Breast epithelium (tissue), 4 donors: ENCODE results near the gene CPO. TPM values are rescaled to one million over a fixed set of nuclear protein-coding genes. Genes with fewer than 3 reads are reported as not detected.

Source experiments
- DNase-seq, 2 donors: peaks; one replicate each; pipeline ENCODE4 v3.0.0-alpha.2; 2019; ENCODE audit warnings: low spot score in 2 of 2
- H3K27ac ChIP-seq, 2 donors: fragments of 200-600 bp; sonication (generic) in 1 of 2; one replicate each; pipeline ENCODE4 v1.5.1; 2016 to 2019; ENCODE audit warnings: mild to moderate bottlenecking in 1 of 2
- H3K27me3 ChIP-seq, 2 donors: fragments of 200-600 bp; sonication (generic) in 1 of 2; one replicate each; pipeline versions ENCODE4 v1.5.1 to v1.6.0; 2017 to 2019; ENCODE audit warnings: control low read depth in 1 of 2, mild to moderate bottlenecking in 1 of 2
- H3K36me3 ChIP-seq: fragments of 200-600 bp; one replicate; pipeline ENCODE4 v1.5.1; 2019
- H3K4me1 ChIP-seq, 2 donors: fragments of 200-600 bp; sonication (generic); one replicate each; pipeline ENCODE4 v1.5.1; 2016 to 2019; ENCODE audit warnings: control low read depth in 1 of 2
- H3K4me3 ChIP-seq, 3 donors: fragments of 200-600 bp; sonication (generic); 1 replicate in 2 of 3; 2 replicates in 1 of 3; pipeline ENCODE4 v1.5.1; 2016 to 2019; ENCODE audit warnings: mild to moderate bottlenecking in 3 of 3, moderate library complexity in 2 of 3
- H3K9me3 ChIP-seq, 2 donors: fragments of 200-600 bp; sonication (generic) in 1 of 2; one replicate each; pipeline ENCODE4 v1.5.1; 2016 to 2019; ENCODE audit warnings: control low read depth in 1 of 2
- POLR2A ChIP-seq: fragments of 450-650 bp; IDR thresholded peaks from one replicate; pipeline ENCODE4 v1.6.1; 2016; ENCODE audit warnings: antibody characterized with exemption, mild to moderate bottlenecking, moderate library complexity
- POLR2AphosphoS5 ChIP-seq, 3 donors: sonication (generic); formaldehyde crosslinking; IDR thresholded peaks; one replicate each; pipeline ENCODE4 v1.6.1; 2017; ENCODE audit warnings: antibody characterized with exemption in 3 of 3
- intact Hi-C: fragments of 100-400 bp; cut with DNase I; formaldehyde crosslinking; loops from one replicate; pipeline ENCODE4 v1.15.1; 2023; ENCODE audit warnings: low total_unique reads
- total RNA-seq, 3 donors: library from RNA; depleted of rRNA; stranded (reverse); fragments of >200 nt; gene quantifications; one replicate each; pipeline ENCODE4 v1.1.0, GENCODE V29; 2016
- TF ChIP-seq, protein P1 (sequence below), 3 donors: fragments of 450-650 bp; IDR thresholded peaks; one replicate each; pipeline ENCODE4 v1.5.1; 2016 to 2017; ENCODE audit warnings: antibody characterized with exemption in 3 of 3, mild to moderate bottlenecking in 3 of 3, moderate library complexity in 3 of 3

CPO gene
- total RNA-seq, 3 donors from 2014 or later, result 0.66 to 1.6 (median 0.96) TPM

DNA sequence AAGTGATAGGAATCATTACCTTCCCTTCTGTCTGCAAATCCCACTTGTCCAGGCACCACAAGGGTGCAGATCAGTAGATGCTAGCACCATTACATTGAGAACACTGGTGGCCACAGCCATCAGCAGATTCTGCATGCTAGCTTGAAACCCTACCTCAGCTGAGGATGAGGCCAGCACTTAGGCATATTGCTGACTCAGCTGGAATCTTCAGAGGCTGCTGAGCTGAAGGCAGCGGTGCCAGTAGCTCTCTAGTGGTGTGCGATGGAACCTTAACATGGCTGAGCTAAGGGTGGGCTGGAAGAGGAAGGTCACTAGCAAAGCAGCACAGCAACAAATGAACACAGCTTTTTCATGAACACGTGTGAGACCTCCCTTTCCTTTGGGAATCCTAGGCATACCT, 19.0 kb upstream of the CPO start:
- Histone ChIP-seq H3K4me3 (no peak overlapping the region), H3K27ac (no peak overlapping the region), H3K4me1 (no peaks in the 10 kb centered on the region), H3K9me3 (no peaks in the 10 kb centered on the region), H3K36me3 (no peaks in the 10 kb centered on the region), H3K27me3 (no peaks in the 10 kb centered on the region)
- DNase-seq, result no peak
- no peak for TF ChIP-seq POLR2A
- TF ChIP-seq, protein P1, sequence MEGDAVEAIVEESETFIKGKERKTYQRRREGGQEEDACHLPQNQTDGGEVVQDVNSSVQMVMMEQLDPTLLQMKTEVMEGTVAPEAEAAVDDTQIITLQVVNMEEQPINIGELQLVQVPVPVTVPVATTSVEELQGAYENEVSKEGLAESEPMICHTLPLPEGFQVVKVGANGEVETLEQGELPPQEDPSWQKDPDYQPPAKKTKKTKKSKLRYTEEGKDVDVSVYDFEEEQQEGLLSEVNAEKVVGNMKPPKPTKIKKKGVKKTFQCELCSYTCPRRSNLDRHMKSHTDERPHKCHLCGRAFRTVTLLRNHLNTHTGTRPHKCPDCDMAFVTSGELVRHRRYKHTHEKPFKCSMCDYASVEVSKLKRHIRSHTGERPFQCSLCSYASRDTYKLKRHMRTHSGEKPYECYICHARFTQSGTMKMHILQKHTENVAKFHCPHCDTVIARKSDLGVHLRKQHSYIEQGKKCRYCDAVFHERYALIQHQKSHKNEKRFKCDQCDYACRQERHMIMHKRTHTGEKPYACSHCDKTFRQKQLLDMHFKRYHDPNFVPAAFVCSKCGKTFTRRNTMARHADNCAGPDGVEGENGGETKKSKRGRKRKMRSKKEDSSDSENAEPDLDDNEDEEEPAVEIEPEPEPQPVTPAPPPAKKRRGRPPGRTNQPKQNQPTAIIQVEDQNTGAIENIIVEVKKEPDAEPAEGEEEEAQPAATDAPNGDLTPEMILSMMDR (IDR thresholded peaks at IDR 0.05), result no peak
- no peak for TF ChIP-seq POLR2AphosphoS5 (IDR thresholded peaks at IDR 0.05)
- intact Hi-C loops, result no loop called here

DNA sequence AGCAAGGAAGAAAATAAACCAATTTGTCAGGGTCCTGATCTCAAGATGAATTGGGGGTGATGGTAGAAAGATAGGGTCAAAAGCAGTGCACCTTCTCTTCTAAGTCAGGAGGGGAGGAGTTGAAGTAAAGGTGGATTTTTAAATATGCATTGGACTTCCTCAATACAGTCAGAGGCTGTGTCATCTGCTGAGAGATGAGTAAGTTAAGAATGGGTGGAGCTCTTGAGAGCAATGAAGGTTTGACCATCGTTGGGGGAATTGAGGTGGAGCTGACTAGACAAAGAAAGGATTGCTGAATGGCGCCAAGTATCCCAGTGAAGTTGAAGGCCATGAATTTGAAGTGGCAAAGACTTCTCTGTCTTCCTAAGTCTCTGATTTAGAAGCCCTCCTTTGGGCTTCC, 18.4 kb upstream of the CPO start:
- intact Hi-C loops, result no loop called here
- H3K27ac ChIP-seq, result no peak overlapping the region
- no peaks in the 10 kb centered on the region for H3K4me1 ChIP-seq
- H3K4me3 ChIP-seq, result no peak overlapping the region
- H3K9me3 ChIP-seq, result no peaks in the 10 kb centered on the region
- no peaks in the 10 kb centered on the region for H3K27me3 ChIP-seq
- no peaks in the 10 kb centered on the region for H3K36me3 ChIP-seq
- DNase-seq, result no peak
- no peak for TF ChIP-seq POLR2A
- TF ChIP-seq, protein P1 (IDR thresholded peaks at IDR 0.05), result no peak
- TF ChIP-seq POLR2AphosphoS5 (IDR thresholded peaks at IDR 0.05), result no peak

DNA sequence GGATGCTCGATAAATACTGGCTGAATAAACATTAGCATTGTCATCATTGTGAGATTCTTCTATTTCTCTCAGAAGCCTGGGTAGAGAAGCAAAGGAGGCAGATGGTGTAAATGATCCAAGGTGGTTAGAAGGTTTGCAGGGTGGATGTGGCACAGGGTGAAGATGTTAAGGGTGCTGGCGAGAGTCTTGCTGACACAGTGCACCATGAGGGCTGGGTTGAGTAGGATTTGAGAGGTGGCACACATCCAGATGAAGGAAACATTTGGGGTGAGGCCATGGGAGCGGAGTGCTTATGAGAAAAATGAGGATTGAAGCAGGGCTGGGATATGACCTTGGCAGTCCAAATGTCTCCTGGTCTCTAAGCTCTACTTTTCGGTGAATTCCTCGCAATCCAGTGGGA, 17.8 kb upstream of the CPO start:
- no peaks in the 10 kb centered on the region for H3K27me3 ChIP-seq
- H3K4me1 ChIP-seq, result no peaks in the 10 kb centered on the region
- intact Hi-C loops, result no loop called here
- no peak for TF ChIP-seq POLR2A
- TF ChIP-seq POLR2AphosphoS5 (IDR thresholded peaks at IDR 0.05), result no peak
- TF ChIP-seq, protein P1 (IDR thresholded peaks at IDR 0.05), result no peak
- H3K4me3 ChIP-seq, result no peak overlapping the region
- H3K36me3 ChIP-seq, result no peaks in the 10 kb centered on the region
- no peaks in the 10 kb centered on the region for H3K9me3 ChIP-seq
- no peak overlapping the region for H3K27ac ChIP-seq
- DNase-seq, result no peak

DNA sequence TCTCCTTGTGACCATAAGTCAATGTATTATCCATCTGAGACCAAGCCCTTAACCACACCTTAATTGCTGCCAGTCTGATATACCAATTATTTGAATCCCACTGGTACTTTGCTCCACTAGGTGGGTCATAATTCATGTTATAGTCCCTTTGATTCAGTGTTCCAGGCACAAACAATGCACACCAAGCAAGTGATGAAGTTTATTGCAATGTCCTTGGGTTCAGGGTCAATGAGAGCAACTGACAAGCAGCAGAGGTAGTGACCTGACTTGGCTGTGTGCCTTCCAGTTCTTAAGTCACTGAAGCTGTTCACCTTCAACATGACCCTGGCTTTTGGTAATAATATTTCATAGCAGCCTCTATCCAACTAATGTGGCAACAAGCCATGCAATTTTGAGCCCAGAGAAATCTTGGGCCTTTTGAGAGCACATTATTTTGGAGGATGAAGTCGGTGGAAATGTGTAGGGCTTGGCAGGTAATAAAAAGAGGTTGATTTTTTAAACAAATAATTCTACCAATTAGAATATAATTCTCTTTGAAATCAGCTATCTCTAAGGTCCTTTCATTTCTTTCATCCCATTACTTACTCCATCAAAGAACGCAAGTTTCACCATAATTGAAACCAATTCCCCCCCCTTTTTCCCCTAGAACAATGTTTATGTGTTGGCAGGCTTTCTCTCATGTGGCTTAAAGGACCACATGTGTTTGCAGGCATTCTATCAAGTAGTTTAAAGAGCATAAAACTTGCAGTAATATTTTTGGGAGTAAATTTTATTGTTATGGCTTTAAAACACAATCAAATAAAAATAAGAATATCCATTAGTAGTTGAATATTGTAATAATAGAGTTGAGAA, 3.1 kb upstream of the CPO start:
- Histone ChIP-seq H3K9me3 (no peaks in the 10 kb centered on the region), H3K27ac (no peak overlapping the region)
- TF ChIP-seq POLR2A, result no peak
- TF ChIP-seq, protein P1 (IDR thresholded peaks at IDR 0.05), result no peak
- TF ChIP-seq POLR2AphosphoS5 (IDR thresholded peaks at IDR 0.05), result no peak

DNA sequence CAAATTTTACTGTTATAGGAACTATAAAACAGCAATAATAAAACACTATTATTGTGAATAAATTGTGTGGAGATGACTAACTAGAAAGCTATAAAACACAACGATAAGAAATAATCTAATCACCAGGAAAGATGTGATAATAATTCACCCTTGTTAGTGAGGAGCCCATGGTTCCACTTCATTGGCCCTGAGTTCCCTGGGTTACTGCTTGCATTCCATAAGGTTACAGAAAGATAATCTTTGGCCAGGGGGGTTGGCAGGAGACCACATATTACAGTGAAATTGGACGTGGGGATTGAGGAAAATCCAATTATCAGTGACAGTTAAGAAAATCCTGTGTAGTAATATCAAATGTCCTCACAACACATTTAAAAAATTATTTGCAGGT, 2.5 kb upstream of the CPO start:
- no peaks in the 10 kb centered on the region for H3K4me1 ChIP-seq
- intact Hi-C loops, result no loop called here
- H3K27ac ChIP-seq, result no peak overlapping the region
- H3K9me3 ChIP-seq, result no peaks in the 10 kb centered on the region
- TF ChIP-seq POLR2A, result no peak
- TF ChIP-seq, protein P1 (IDR thresholded peaks at IDR 0.05), result no peak
- TF ChIP-seq POLR2AphosphoS5 (IDR thresholded peaks at IDR 0.05), result no peak
- no peak for DNase-seq
- no peak overlapping the region for H3K4me3 ChIP-seq
- no peaks in the 10 kb centered on the region for H3K36me3 ChIP-seq
- no peaks in the 10 kb centered on the region for H3K27me3 ChIP-seq

More for the DNA sequence above, 3.1 kb upstream of the CPO start:
- DNase-seq, result no peak
- Histone ChIP-seq H3K4me3 (no peak overlapping the region), H3K36me3 (no peaks in the 10 kb centered on the region), H3K27me3 (no peaks in the 10 kb centered on the region), H3K4me1 (no peaks in the 10 kb centered on the region)
- intact Hi-C loops, result no loop called here
